H9 (cell line): ENCODE data around the gene WT1. TPM values are rescaled to one million over a fixed set of nuclear protein-coding genes. Genes with fewer than 3 reads are reported as not detected.

Source experiments
- DNase-seq: peaks from one replicate; pipeline ENCODE4 v3.0.0-alpha.2; 2017
- H2AFZ ChIP-seq: one replicate; pipeline ENCODE4 v1.6.1; 2013; ENCODE audit warnings: mild to moderate bottlenecking, low read length, control low read depth, moderate library complexity
- H2AK5ac ChIP-seq: 2 replicates; pipeline ENCODE4 v1.6.1; 2013; ENCODE audit warnings: low read length, control low read depth, mixed read lengths; ENCODE audit not compliant: insufficient read length
- H2BK120ac ChIP-seq: one replicate; pipeline ENCODE4 v1.6.1; 2013; ENCODE audit warnings: low read depth, mild to moderate bottlenecking, low read length, control low read depth, inconsistent platforms; ENCODE audit not compliant: poor library complexity, severe bottlenecking
- H2BK12ac ChIP-seq: 2 replicates; pipeline ENCODE4 v1.6.1; 2013; ENCODE audit warnings: low read length, control low read depth, mixed read lengths, low read depth; ENCODE audit not compliant: insufficient read length
- H2BK15ac ChIP-seq: 2 replicates; pipeline ENCODE4 v1.6.1; 2013; ENCODE audit warnings: low read depth, low read length, control low read depth
- H2BK20ac ChIP-seq: one replicate; pipeline ENCODE4 v1.6.1; 2013; ENCODE audit warnings: low read depth, mild to moderate bottlenecking, low read length, control low read depth, inconsistent platforms; ENCODE audit not compliant: poor library complexity, severe bottlenecking
- H2BK5ac ChIP-seq: 2 replicates; pipeline ENCODE4 v1.6.1; 2013; ENCODE audit warnings: low read length, control low read depth, mixed read lengths; ENCODE audit not compliant: insufficient read length
- H3K14ac ChIP-seq: 2 replicates; pipeline ENCODE4 v1.6.1; 2013; ENCODE audit warnings: low read length, control low read depth; ENCODE audit not compliant: insufficient read depth
- H3K18ac ChIP-seq: 2 replicates; pipeline ENCODE4 v1.6.1; 2013; ENCODE audit warnings: low read depth, mild to moderate bottlenecking, mixed read lengths, low read length, control low read depth; ENCODE audit not compliant: insufficient read length
- H3K23ac ChIP-seq: 2 replicates; pipeline ENCODE4 v1.6.1; 2013; ENCODE audit warnings: low read length, control low read depth, mixed read lengths, low read depth; ENCODE audit not compliant: insufficient read length
- H3K23me2 ChIP-seq: 2 replicates; pipeline ENCODE4 v1.6.1; 2013; ENCODE audit warnings: low read depth, mild to moderate bottlenecking, mixed read lengths, low read length, control low read depth; ENCODE audit not compliant: insufficient read length, poor library complexity, severe bottlenecking
- H3K27ac ChIP-seq: 2 replicates; pipeline ENCODE4 v1.5.1; 2013; ENCODE audit warnings: low read length, control low read depth, mixed read lengths, low read depth; ENCODE audit not compliant: insufficient read length
- H3K27me3 ChIP-seq: 2 replicates; pipeline ENCODE4 v1.6.1; 2013; ENCODE audit warnings: low read length, control low read depth, inconsistent platforms; ENCODE audit not compliant: insufficient read depth
- H3K4ac ChIP-seq: 2 replicates; pipeline ENCODE4 v1.6.1; 2013; ENCODE audit warnings: low read depth, mild to moderate bottlenecking, control low read depth, inconsistent platforms, low read length, moderate library complexity
- H3K4me1 ChIP-seq: 2 replicates; pipeline ENCODE4 v1.6.1; 2013; ENCODE audit warnings: low read length, control low read depth, inconsistent platforms; ENCODE audit not compliant: insufficient read depth
- H3K4me2 ChIP-seq: 2 replicates; pipeline ENCODE4 v1.6.1; 2013; ENCODE audit warnings: low read length, control low read depth, mixed read lengths; ENCODE audit not compliant: insufficient read length, insufficient read depth
- H3K56ac ChIP-seq: 2 replicates; pipeline ENCODE4 v1.6.1; 2013; ENCODE audit warnings: low read depth, mild to moderate bottlenecking, mixed read lengths, low read length, control low read depth; ENCODE audit not compliant: insufficient read length
- H3K79me1 ChIP-seq: 2 replicates; pipeline ENCODE4 v1.6.1; 2013; ENCODE audit warnings: low read depth, mild to moderate bottlenecking, moderate library complexity, low read length, control low read depth, inconsistent platforms; ENCODE audit not compliant: insufficient read depth, poor library complexity, severe bottlenecking
- H3K79me2 ChIP-seq: 2 replicates; pipeline ENCODE4 v1.6.1; 2013; ENCODE audit warnings: low read length, control low read depth, inconsistent platforms; ENCODE audit not compliant: insufficient read depth
- H3K9ac ChIP-seq: 2 replicates; pipeline ENCODE4 v1.6.1; 2013; ENCODE audit warnings: low read length, control low read depth, mixed read lengths; ENCODE audit not compliant: insufficient read length; ENCODE audit errors: extremely low read depth
- H3K9me3 ChIP-seq: one replicate; pipeline ENCODE4 v1.6.1; 2013; ENCODE audit warnings: low read depth, low read length, inconsistent platforms; ENCODE audit not compliant: control insufficient read depth
- H3T11ph ChIP-seq: one replicate; pipeline ENCODE4 v1.6.1; 2013; ENCODE audit warnings: mild to moderate bottlenecking, low read length, control low read depth, inconsistent platforms
- H4K20me1 ChIP-seq: one replicate; pipeline ENCODE4 v1.6.1; 2013; ENCODE audit not compliant: control insufficient read depth, insufficient read length, insufficient read depth
- H4K5ac ChIP-seq: 2 replicates; pipeline ENCODE4 v1.6.1; 2013; ENCODE audit warnings: low read depth, mild to moderate bottlenecking, mixed read lengths, low read length, control low read depth; ENCODE audit not compliant: insufficient read length
- H4K8ac ChIP-seq: replicated peaks from 2 replicates; pipeline ENCODE4 v1.6.1; 2013; ENCODE audit warnings: low read length, control low read depth, mixed read lengths, low read depth; ENCODE audit not compliant: insufficient read length
- H4K91ac ChIP-seq: 2 replicates; pipeline ENCODE4 v1.6.1; 2013; ENCODE audit warnings: low read depth, mild to moderate bottlenecking, moderate library complexity, mixed read lengths, low read length, control low read depth; ENCODE audit not compliant: insufficient read length
- H3K27ac Mint-ChIP-seq, 3 experiments: 2 replicates in 2 of 3; 3 replicates in 1 of 3; pipeline ENCODE4 v1.8.0; 2020 to 2021; ENCODE audit warnings: mixed read lengths in 3 of 3, mild to moderate bottlenecking in 1 of 3, moderate library complexity in 1 of 3
- H3K27me3 Mint-ChIP-seq: 2 replicates; pipeline ENCODE4 v1.8.0; 2021; ENCODE audit warnings: low read depth, mild to moderate bottlenecking, moderate library complexity, mixed read lengths
- H3K36me3 Mint-ChIP-seq, 3 experiments: 2 replicates in 2 of 3; 3 replicates in 1 of 3; pipeline ENCODE4 v1.8.0; 2020 to 2021; ENCODE audit warnings: low read depth in 3 of 3, mixed read lengths in 3 of 3; ENCODE audit not compliant: insufficient read depth in 1 of 3
- H3K4me1 Mint-ChIP-seq, 2 experiments: 2 replicates each; pipeline ENCODE4 v1.8.0; 2020; ENCODE audit warnings: mixed read lengths in 2 of 2
- H3K4me3 Mint-ChIP-seq, 2 experiments: 2 replicates in 1 of 2; 3 replicates in 1 of 2; pipeline ENCODE4 v1.8.0; 2020 to 2021; ENCODE audit warnings: mild to moderate bottlenecking in 2 of 2, mixed read lengths in 2 of 2, moderate library complexity in 1 of 2
- H3K9me3 Mint-ChIP-seq, 2 experiments: 2 replicates in 1 of 2; 3 replicates in 1 of 2; pipeline ENCODE4 v1.8.0; 2020; ENCODE audit warnings: mild to moderate bottlenecking in 2 of 2, mixed read lengths in 2 of 2, moderate library complexity in 1 of 2
- total RNA-seq: library from RNA; stranded (reverse); gene quantifications from 2 replicates; pipeline ENCODE4 v1.2.1, GENCODE V29; 2021
- TF ChIP-seq, protein P1 (sequence below): fragments of 200-600 bp; sonication (generic); conservative IDR thresholded peaks from 3 replicates; pipeline ENCODE4 v1.8.0; 2021; ENCODE audit warnings: antibody characterized with exemption, mild to moderate bottlenecking

WT1 gene
- total RNA-seq, 1 experiment from 2014 or later, result 0.20 TPM

- Histone ChIP-seq H2AFZ (no peak overlapping the region), H3T11ph (no peak overlapping the region), H4K8ac (no peak overlapping the region), H2BK120ac (no peak overlapping the region), H2BK12ac (no peak overlapping the region), H4K20me1 (no peaks in the 10 kb centered on the region), H2BK15ac (no peak overlapping the region), H3K23me2 (no peaks in the 10 kb centered on the region), H3K14ac (no peak overlapping the region), H3K18ac (no peak overlapping the region), H3K4me1 (no peaks in the 10 kb centered on the region), H3K4me2 (no peak overlapping the region), H2AK5ac (no peak overlapping the region), H2BK5ac (no peak overlapping the region), H4K91ac (no peak overlapping the region), H3K56ac (no peak overlapping the region), H3K23ac (no peak overlapping the region), H3K9me3 (no peaks in the 10 kb centered on the region), H3K79me1 (no peaks in the 10 kb centered on the region), H2BK20ac (no peak overlapping the region), H4K5ac (no peak overlapping the region), H3K27me3 (peaks cover 7% of the 10 kb centered on the region; the same call in 1 of the 2 replicates), H3K9ac (no peak overlapping the region), H3K4ac (no peak overlapping the region), H3K27ac (no peak overlapping the region), H3K79me2 (no peaks in the 10 kb centered on the region)
- no peak overlapping the region for H3K27ac Mint-ChIP-seq
- H3K27me3 Mint-ChIP-seq, result peaks cover 43% of the 10 kb centered on the region
- TF ChIP-seq, protein P1, sequence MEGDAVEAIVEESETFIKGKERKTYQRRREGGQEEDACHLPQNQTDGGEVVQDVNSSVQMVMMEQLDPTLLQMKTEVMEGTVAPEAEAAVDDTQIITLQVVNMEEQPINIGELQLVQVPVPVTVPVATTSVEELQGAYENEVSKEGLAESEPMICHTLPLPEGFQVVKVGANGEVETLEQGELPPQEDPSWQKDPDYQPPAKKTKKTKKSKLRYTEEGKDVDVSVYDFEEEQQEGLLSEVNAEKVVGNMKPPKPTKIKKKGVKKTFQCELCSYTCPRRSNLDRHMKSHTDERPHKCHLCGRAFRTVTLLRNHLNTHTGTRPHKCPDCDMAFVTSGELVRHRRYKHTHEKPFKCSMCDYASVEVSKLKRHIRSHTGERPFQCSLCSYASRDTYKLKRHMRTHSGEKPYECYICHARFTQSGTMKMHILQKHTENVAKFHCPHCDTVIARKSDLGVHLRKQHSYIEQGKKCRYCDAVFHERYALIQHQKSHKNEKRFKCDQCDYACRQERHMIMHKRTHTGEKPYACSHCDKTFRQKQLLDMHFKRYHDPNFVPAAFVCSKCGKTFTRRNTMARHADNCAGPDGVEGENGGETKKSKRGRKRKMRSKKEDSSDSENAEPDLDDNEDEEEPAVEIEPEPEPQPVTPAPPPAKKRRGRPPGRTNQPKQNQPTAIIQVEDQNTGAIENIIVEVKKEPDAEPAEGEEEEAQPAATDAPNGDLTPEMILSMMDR, result no peak
- no peak for DNase-seq
- H3K4me1 Mint-ChIP-seq, result peaks cover 18 to 21% of the 10 kb centered on the region in 2 experiments
- no peak overlapping the region for H3K4me3 Mint-ChIP-seq
- H3K36me3 Mint-ChIP-seq, result no peaks in the 10 kb centered on the region; a peak in 1 of 7 replicates
- no peaks in the 10 kb centered on the region for H3K9me3 Mint-ChIP-seq
Measured at GRCh38 chr11:32420139-32420538, 15.2 kb downstream of the WT1 start.
